CD4-positive, alpha-beta T cell treated with Interleukin-4 for 4 hours (primary cell): ENCODE data around the gene DCAF12L2.
"Not testable (repeated sequence)": the region's sequence is repeated elsewhere in the genome, so short reads cannot be mapped to it uniquely, and the experiment has no call there.

Experiments used
- DNase-seq: peaks from one replicate; pipeline ENCODE4 v3.0.0-alpha.2; 2020

DCAF12L2 gene

DNA sequence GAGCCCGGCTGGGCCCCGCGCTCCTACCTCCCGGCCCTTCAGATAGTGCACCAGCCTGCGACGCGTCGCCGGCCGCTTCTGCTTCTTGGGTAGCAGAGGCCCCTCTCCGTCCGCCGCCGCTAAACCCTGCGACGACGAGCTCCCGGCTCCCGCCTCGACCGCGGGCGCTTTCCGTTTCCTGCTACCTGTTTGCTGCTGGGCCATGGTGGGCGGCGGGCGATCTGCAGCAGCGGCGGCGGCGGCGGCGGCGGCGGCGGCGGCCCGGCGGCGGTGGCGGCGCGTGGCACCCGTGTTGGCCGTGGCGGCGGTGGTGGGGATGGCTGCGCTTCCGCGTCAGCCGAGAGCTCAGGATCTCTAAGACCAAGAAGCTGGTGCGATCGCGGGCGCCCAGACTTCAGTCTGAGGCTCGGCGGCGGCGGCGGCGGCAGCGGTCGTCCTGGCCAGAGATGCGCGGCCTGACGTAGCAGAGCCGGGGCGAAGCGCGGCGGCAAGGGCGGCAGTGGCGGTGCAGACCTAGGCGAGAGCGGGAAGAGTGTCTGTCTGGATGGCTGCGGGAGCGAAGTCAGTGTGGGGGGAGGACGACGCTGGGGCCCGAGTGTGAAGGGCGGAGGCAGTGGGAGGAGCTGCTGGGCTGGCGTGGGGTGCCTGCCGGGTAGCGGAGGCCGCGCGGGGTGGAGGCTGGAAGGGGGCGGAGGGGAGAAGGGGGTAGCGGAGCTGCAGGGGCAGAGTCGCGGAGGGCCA lies at the start of gene DCAF12L2:
DCAF12L2 (minus strand) TSS at position 569 of the 741 bp plus-strand sequence; CDS start at position 204, 365 bp downstream.
- no peak for DNase-seq

DNA sequence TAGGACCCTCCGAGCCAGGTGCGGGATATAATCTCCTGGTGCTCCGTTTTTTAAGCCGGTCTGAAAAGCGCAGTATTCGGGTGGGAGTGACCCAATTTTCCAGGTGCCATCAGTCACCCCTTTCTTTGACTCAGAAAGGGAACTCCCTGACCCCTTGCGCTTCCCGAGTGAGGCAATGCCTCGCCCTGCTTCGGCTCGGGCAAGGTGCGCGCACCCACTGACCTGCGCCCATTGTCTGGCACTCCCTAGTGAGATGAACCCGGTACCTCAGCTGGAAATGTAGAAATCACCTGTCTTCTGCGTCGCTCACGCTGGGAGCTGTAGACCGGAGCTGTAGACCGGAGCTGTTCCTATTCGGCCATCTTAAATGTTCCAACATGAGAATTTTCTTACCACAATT lies 24.8 kb upstream of the DCAF12L2 start:
- DNase-seq = not testable (repeated sequence)

DNA sequence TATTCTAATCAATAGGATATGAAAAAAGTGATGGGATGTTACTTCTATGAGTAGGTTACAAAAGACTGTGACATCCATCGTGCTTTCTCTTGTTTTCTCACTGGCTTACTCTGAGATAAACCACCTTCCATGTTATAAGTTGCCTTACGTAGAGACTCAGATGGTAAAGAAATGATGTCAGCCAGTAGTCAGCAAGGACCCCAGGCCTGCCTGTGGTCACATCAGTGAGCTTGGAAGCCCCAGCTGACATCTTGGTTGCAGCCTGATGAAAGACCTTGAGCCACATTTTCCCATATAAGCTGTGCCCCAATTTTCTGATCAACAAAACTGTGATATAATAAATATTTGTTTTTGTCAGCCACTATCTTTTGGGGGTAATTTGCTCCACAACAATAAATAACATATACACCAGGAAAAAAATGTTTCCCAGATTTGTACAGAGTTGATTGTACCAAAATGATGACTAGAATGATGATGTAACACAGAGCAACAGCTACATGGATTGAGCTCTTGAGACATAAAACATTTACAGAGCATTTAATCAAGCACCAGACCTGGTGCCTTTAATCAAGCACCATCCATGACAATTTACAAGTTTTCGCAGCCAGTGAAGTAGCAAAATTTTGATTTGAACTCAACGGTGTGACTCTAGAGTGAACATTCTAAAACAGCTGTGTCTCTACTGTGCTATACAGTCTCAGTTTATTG lies 11.2 kb upstream of the DCAF12L2 start:
- no peak for DNase-seq

DNA sequence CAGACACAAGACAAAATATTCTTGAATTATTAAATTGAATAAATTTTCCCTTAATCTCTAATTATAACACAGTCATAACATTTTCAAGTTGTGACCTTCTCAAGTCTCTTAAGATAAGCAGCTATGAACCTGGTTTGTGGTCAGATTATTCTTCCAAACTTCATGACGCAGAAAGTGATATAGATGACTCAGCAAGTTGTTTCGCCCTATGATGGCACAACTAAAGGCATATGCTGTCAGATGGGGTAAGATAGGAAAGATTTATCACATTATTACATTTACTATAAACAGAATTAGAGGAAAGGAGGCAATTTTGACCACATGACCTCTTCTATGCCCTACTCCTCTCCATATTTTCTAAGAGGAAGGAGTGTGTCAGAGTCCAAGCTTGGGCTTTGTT lies 4.6 kb upstream of the DCAF12L2 start:
- DNase-seq = no peak

DNA sequence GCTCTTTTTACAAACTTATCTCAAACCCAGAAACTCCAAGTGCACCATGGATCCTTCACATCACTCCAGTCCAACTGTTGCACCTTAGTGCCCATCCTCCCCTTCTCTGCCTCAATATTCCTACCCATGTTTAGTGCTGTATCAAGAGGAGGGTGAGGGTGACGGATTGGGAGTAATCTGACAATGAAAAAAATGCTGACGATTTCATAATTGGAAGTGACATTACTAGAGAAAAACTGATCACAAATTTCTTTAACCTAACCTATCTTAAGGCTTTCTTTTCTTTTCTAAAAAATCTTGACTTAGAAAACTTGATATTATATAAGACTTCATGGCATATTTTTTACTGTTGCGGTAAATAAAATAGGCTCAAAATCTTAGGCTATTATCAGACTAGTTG lies 1.5 kb upstream of the DCAF12L2 start:
- DNase-seq = no peak

DNA sequence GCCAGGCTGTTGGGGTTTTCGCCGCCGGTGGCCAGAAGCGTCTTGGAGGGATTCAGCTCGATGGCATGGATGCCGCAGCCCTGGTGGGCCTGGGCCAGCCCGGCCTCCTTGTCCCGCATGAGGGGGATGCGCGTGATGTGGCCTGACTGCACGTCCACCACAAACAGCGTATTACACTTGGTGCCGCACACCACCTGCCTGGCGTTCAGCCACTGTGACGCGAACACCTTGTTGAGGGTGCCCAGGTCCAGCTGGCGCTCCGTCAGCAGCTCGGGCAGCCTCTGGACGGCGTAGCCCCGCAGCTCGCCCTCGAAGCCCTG lies 728 bp downstream of the DCAF12L2 start:
- DNase-seq = no peak

DNA sequence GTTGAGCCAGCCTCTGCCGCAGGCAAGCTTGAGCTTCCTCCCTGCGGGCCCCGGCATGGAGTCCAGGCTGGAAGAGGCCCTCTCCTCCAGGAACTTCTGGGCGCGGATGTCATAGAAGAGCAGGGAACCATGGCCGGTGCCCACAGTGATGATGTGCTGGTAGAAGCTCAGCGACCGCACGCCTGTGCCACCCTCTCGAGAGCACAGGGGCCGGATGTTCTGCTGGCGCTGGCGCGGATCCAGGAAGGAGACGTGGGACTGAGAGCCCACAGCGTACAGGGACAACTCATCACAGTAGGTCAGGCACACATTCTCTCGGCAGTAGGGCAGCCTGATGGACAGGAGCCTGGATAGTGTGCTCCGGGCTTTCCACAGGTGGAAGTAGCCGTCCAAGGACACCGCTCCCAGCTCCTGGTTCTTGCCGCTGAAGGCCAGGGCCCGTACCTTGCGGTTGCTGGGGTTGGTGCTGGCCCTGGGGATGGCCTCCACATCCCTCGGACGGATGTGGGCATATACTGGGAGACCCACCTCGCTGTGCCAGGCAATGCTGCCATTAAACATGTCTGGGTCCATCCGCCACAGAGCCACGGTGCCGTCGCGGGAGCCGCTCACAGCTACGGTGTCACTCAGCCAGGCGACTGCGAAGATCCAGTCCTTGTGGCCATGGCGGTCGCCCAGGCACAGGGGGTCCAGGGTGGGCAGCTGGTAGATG lies 1.2 kb downstream of the DCAF12L2 start:
- DNase-seq = no peak

DNA sequence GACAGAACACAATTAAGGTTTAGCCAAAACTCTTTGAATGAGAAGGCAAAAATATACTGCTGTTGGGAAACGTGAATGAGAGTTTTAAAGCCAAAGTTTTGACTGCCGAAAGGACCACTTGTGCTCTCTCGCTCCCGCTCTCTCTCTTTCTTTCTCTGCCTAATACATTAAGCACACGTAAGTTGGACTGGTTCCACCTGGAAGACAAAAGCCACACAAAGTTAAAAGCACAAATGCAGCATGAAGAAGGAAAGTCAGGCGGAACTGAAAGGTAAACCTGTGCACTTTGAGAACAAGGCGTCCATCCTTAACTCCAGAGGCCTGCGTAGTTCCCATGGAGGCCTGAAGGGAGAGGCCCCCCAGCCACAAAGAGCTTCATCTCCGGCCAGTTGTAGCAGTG lies 1.9 kb downstream of the DCAF12L2 start:
- DNase-seq = no peak

DNA sequence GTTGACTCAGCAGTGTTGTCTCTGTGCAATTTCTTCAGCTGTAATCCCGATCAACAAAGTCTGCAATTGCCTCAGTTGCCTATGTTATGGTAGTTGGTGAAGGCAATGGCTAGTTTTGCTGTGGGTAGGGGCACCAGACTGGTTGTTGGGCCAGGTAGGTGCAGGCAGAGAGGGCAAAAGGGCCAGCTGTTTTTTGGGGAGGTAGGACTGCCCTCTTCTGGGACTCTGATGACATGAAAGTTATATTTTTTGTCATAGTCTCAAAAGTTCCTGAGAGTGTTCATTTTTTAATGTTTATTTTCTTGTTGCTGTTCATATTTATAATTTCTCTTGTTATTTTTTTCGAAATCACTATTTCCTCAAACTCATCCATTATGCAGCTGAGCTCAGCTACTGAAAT lies 25.1 kb downstream of the DCAF12L2 start:
- DNase-seq = no peak

DNA sequence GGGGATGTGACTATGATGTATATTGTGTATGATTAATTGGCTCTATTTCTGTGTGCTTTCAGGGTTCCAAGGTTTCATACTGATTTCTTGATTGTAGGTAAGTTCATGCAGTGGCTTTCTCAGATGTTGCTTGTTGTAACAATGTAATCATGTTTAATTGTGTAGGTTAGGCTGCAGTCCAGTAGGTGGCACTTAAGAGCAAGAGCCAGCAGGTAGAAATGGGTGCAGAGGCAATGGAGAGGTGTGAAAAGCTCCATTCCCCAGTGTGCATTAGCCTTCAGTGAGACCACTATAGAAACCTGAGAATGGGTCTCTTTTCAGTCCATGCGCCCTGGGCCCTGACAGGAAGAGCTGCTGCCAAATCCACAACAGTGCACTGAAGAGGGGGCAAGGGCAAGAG lies 28.2 kb downstream of the DCAF12L2 start:
- no peak for DNase-seq

DNA sequence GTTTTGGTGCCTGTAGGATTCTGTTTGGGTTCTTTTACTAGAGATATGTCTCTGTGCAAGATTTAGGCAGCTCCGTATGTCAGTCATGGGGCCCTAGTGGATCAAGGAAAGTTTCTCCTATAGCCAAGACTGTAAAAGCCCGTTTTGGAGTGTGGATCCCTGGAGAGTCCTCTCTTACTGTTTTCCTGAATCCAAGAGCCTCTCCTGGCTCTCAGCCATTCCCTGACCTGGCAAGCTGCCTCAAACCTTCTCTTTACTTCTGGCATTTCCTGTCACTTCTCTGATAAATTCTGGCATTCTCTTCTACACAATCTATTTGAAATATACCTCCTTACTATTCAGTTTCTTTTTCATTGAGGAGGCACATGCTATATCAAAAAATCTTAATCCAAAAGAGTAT lies 41.4 kb downstream of the DCAF12L2 start:
- no peak for DNase-seq
